HUES6 (cell line): ENCODE results near the gene BIN1.

Source experiments
- H3K27ac ChIP-seq: 2 replicates; pipeline ENCODE4 v1.7.0; 2013; ENCODE audit warnings: low read depth, mild to moderate bottlenecking, low read length, inconsistent platforms
- H3K27me3 ChIP-seq: 2 replicates; pipeline ENCODE4 v1.6.1; 2013; ENCODE audit warnings: low read length; ENCODE audit not compliant: control insufficient read depth, insufficient read depth
- H3K36me3 ChIP-seq: 2 replicates; pipeline ENCODE4 v1.6.1; 2013; ENCODE audit warnings: low read length; ENCODE audit not compliant: control insufficient read depth, insufficient read depth
- H3K4me1 ChIP-seq: 2 replicates; pipeline ENCODE4 v1.6.1; 2013; ENCODE audit warnings: low read length; ENCODE audit not compliant: control insufficient read depth, insufficient read depth
- H3K4me3 ChIP-seq: 2 replicates; pipeline ENCODE4 v1.5.1; 2013; ENCODE audit warnings: low read depth, low read length
- H3K9ac ChIP-seq: one replicate; pipeline ENCODE4 v1.6.1; 2013; ENCODE audit warnings: mild to moderate bottlenecking, low read length
- H3K9me3 ChIP-seq: 2 replicates; pipeline ENCODE4 v1.6.1; 2013; ENCODE audit warnings: low read depth, low read length; ENCODE audit not compliant: control insufficient read depth, insufficient read depth

BIN1 gene

GRCh38 chr2:127065299-127065939 is 41.5 kb downstream of the BIN1 start:
- Histone ChIP-seq H3K9ac (peak overlapping the region; percentile 68), H3K9me3 (no peaks in the 10 kb centered on the region), H3K36me3 (peaks cover 10% of the 10 kb centered on the region), H3K4me3 (no peak overlapping the region), H3K27ac (peak overlapping the region; percentile 69), H3K4me1 (peaks cover 25% of the 10 kb centered on the region), H3K27me3 (no peaks in the 10 kb centered on the region)

- no peak overlapping the region for H3K4me3 ChIP-seq
- H3K4me1 ChIP-seq: peaks cover 25% of the 10 kb centered on the region
- H3K27ac ChIP-seq: peak overlapping the region; percentile 69
- H3K36me3 ChIP-seq: peaks cover 7% of the 10 kb centered on the region
- no peaks in the 10 kb centered on the region for H3K27me3 ChIP-seq
- no peaks in the 10 kb centered on the region for H3K9me3 ChIP-seq
- H3K9ac ChIP-seq: peak overlapping the region; percentile 68
These were observed 42.2 kb downstream of the BIN1 start for GRCh38 chr2:127064642-127065250.

- Histone ChIP-seq H3K36me3 (peaks cover 5% of the 10 kb centered on the region; the same call in 1 of the 2 replicates), H3K4me1 (peaks cover 25% of the 10 kb centered on the region), H3K9me3 (no peaks in the 10 kb centered on the region), H3K27me3 (no peaks in the 10 kb centered on the region), H3K27ac (peak overlapping the region; percentile 69), H3K4me3 (no peak overlapping the region), H3K9ac (peak overlapping the region; percentile 68)
These were observed 43.0 kb downstream of the BIN1 start for GRCh38 chr2:127063701-127064590.

GRCh38 chr2:127061375-127062273 is 45.3 kb downstream of the BIN1 start:
- H3K4me1 ChIP-seq: peaks cover 19% of the 10 kb centered on the region
- no peak overlapping the region for H3K27ac ChIP-seq
- H3K36me3 ChIP-seq: peaks cover 5% of the 10 kb centered on the region; the same call in 1 of the 2 replicates
- H3K4me3 ChIP-seq: no peak overlapping the region
- H3K27me3 ChIP-seq: no peaks in the 10 kb centered on the region
- no peaks in the 10 kb centered on the region for H3K9me3 ChIP-seq
- no peak overlapping the region for H3K9ac ChIP-seq

- H3K4me3 ChIP-seq: no peak overlapping the region
- H3K36me3 ChIP-seq: peaks cover 5% of the 10 kb centered on the region; the same call in 1 of the 2 replicates
- no peaks in the 10 kb centered on the region for H3K9me3 ChIP-seq
- H3K27ac ChIP-seq: no peak overlapping the region
- H3K27me3 ChIP-seq: no peaks in the 10 kb centered on the region
- peaks cover 14% of the 10 kb centered on the region for H3K4me1 ChIP-seq
- no peak overlapping the region for H3K9ac ChIP-seq
These were observed 46.5 kb downstream of the BIN1 start for GRCh38 chr2:127060264-127060945.

- Histone ChIP-seq H3K9ac (no peak overlapping the region), H3K4me3 (no peak overlapping the region), H3K4me1 (peaks cover 5% of the 10 kb centered on the region), H3K27me3 (no peaks in the 10 kb centered on the region), H3K27ac (no peak overlapping the region), H3K36me3 (peaks cover 5% of the 10 kb centered on the region; the same call in 1 of the 2 replicates), H3K9me3 (no peaks in the 10 kb centered on the region)
These were observed 47.4 kb downstream of the BIN1 start for GRCh38 chr2:127059559-127059958.

- no peaks in the 10 kb centered on the region; the same call in 1 of the 2 replicates for H3K4me1 ChIP-seq
- H3K9me3 ChIP-seq: no peaks in the 10 kb centered on the region
- peaks cover 6% of the 10 kb centered on the region; the same call in 1 of the 2 replicates for H3K36me3 ChIP-seq
These were observed 48.1 kb downstream of the BIN1 start for GRCh38 chr2:127058954-127059252.

GRCh38 chr2:127058246-127058953 is 48.6 kb downstream of the BIN1 start:
- H3K36me3 ChIP-seq: peaks cover 11% of the 10 kb centered on the region; the same call in 1 of the 2 replicates
- no peaks in the 10 kb centered on the region for H3K9me3 ChIP-seq
- no peak overlapping the region for H3K27ac ChIP-seq
- H3K9ac ChIP-seq: no peak overlapping the region
- no peaks in the 10 kb centered on the region for H3K27me3 ChIP-seq
- no peak overlapping the region for H3K4me3 ChIP-seq
- H3K4me1 ChIP-seq: no peaks in the 10 kb centered on the region; the same call in 1 of the 2 replicates

More at GRCh38 chr2:127058954-127059252, 48.1 kb downstream of the BIN1 start:
- no peak overlapping the region for H3K27ac ChIP-seq
- H3K4me3 ChIP-seq: no peak overlapping the region
- no peaks in the 10 kb centered on the region for H3K27me3 ChIP-seq
- H3K9ac ChIP-seq: no peak overlapping the region

GRCh38 chr2:127057371-127058245 is 49.3 kb downstream of the BIN1 start:
- Histone ChIP-seq H3K9ac (no peak overlapping the region), H3K9me3 (no peaks in the 10 kb centered on the region), H3K27me3 (no peaks in the 10 kb centered on the region), H3K4me3 (no peak overlapping the region), H3K4me1 (no peaks in the 10 kb centered on the region; the same call in 1 of the 2 replicates), H3K27ac (no peak overlapping the region), H3K36me3 (peaks cover 9% of the 10 kb centered on the region; the same call in 1 of the 2 replicates)
